Measurements from ENCODE around the gene APEX1.
A peak's percentile ranks its signal among the peaks of the same experiment; 100 is the strongest.
"Not testable (repeated sequence)": the region's sequence is repeated elsewhere in the genome, so short reads cannot be mapped to it uniquely, and the experiment has no call there.

APEX1 gene

GRCh38 chr14:20436363-20436755 is 18.7 kb upstream of the APEX1 start:
- no peak for DNase-seq

DNA sequence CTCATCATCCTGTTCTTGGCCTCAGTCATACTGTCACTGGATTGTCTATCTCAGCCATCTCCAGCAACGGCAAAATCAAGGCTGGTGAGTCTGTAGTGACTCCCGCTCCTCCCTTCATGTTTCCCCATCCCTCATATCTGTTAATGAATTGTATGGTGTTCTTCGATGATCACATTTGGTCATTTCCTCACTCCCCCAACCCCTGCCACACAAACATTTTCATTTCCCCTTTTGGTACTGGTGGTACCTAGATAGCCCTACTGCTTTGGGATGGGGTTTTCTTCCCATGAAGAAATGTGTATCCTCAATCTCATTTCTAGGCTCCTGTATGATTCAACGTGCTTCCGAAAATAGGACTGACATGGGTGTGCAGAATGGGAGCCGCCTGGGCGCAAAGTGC is 16.4 kb upstream of the APEX1 start:
- DNase-seq = no peak

GRCh38 chr14:20440465-20440864 is 14.6 kb upstream of the APEX1 start:
- no peak for DNase-seq

DNA sequence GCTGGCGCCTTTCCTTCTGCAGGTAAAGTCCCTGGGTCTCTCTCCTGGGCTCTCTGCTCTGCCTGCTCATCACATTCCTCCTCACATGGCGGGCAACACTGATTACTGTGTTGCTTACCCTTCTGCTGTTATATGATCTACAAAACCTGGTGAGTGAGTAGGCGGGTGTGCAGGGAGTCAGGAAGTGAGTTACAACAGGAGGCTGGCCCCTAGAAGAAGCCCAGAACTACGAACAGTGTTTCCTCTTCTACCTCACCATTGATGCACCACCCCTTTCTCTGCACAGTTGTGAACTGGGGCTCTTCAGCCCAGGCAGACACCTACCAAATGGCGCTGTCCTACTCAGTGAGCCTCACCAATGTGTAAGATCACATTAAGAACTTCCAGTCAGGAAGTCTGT is 14.1 kb upstream of the APEX1 start:
- DNase-seq = peak; percentile 26

- no peak for DNase-seq
These were observed 13.6 kb upstream of the APEX1 start for GRCh38 chr14:20441461-20441860.

DNA sequence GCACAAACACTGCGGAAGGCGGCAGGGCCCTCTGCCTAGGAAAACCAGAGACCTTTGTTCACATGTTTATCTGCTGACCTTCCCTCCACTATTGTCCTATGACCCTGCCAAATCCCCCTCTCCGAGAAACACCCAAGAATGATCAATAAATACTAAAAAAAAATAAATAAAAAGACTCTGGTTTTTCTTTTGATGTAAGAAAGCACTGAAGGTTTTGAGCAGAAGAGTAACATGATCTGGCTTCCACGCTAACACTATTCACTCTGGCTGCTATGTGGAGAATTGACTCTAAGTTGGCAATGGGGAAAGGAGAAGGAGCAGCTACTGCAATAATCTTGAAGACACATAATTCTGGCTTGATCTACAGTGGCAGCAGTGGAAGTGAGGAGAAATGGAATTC is 11.4 kb upstream of the APEX1 start:
- DNase-seq = not testable (repeated sequence)

DNA sequence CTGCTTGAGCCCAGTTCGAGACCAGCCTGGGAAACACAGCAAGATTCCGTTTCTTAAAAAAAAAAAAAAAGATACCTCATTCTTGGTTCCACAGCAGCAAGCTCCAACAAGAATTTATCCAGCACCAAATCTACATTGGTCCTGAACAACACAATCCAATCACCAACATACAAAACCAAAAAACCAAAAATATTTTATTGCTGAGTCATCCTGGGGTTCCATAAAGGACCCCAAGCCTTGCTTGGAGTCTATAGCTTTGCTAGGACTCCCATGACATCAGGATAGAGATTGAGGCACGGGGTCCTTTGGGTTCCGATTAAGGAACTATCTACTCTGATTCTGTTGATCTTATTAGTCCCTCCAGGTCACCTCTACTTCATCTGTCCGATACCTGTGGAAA is 8.1 kb upstream of the APEX1 start:
- no peak for DNase-seq

DNA sequence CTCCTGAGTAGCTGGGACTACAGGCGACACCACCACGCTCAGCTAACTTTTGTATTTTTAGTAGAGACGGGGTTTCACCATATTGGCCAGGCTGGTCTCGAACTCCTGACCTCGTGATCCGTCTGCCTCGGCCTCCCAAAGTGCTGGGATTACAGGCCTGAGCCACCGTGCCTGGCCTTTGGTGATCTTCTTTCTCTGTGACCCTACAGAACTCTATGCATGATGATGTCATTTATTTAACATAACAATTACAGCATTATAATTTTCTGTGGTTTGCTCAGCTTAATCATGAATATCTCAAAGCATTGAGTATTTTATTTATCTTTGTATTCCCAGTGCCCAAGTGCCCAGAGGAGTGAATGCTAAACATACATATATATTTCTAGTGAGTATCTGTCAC is 2.2 kb upstream of the APEX1 start:
- not testable (repeated sequence) for DNase-seq

- DNase-seq = peak; percentile 23
These were observed 602 bp downstream of the APEX1 start for GRCh38 chr14:20455355-20456300.

GRCh38 chr14:20456971-20457370 is 1.9 kb downstream of the APEX1 start:
- no peak for DNase-seq

- no peak for DNase-seq
These were observed 3.2 kb downstream of the APEX1 start for GRCh38 chr14:20458031-20458789.

DNA sequence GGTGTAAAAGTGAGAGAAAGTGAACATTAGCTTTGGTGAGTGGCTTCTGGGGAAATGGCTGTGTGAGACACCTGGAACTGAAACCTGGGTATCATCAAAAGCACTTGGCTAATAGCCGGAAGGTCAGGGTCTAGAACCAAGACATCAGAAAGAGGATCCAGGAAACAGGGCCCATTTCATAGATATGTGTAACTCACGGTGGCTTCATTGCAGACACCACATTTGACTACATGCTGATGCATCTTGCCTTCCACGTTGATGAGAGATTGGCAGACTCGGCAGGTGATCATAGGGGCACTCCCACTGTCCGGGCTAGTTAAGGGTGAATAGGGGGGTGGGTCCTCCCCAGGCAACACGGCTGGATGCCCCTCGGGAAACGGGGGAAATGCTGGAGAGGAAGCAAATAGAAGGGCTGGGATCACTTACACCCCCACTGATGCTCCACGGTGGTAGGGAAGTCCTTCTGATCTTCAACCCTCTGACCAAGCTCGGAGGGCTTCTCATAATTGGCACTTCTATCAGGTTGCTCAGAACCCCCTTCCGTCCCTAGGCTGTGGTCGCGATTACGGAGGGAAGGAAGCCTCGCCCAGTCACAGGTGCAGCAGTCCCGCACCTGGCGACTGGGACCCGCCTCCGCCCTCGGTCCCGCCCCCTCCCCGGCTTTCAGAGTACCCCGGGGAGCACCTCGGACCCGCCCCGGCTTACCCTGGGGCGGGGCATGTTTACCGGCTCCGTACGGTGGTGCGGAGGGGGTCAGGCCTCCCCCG is 5.6 kb downstream of the APEX1 start:
- peak; percentile 32 for DNase-seq

- DNase-seq = peak; percentile 99
These were observed 6.5 kb downstream of the APEX1 start, which contains the start of gene PIP4P1 for GRCh38 chr14:20461225-20462141. PIP4P1 (minus strand) TSS chr14:20461434; CDS start chr14:20461325, 109 bp downstream.

- no peak for DNase-seq
These were observed 13.8 kb downstream of the APEX1 start for GRCh38 chr14:20468764-20469241.

GRCh38 chr14:20469242-20469889 is 14.3 kb downstream of the APEX1 start, which contains the start of gene PNP:
PNP (plus strand) TSS chr14:20469406; CDS start chr14:20469525, 119 bp downstream.
- DNase-seq = peak; percentile 97

DNA sequence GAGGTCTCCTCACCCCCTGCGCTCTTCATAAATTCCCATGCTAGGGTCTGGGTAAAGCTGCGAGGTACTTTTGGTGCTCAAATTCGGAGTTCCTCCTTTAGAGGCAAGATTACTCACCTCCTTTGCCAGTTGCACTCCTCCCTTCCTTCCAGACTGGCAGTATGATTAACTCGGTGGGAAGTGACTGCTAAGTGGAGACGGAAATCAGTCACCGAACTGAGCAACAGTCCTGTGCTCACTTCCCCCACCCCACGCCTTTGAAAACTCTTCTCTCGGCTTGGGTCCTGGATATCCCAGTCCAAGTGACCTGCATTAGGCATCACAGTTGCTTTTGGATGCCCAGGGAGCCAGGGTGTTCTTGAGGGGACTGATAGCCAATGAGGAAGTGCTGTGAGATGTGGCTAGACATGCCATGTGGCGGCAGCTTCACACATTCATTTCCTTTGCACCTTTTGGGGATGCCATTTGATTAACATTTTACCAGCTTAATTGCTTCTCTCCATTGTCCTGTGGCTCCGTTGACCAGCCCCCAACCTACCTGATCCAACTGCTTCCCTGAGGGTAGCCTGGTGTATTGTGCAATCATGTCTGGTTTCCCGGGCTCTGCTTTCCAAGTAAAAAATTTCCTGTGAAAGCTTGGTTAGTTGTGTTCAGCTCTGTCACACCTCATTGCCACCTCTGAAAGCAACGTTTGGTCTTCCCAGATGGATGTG is 15.0 kb downstream of the APEX1 start:
- DNase-seq = peak; percentile 88

DNA sequence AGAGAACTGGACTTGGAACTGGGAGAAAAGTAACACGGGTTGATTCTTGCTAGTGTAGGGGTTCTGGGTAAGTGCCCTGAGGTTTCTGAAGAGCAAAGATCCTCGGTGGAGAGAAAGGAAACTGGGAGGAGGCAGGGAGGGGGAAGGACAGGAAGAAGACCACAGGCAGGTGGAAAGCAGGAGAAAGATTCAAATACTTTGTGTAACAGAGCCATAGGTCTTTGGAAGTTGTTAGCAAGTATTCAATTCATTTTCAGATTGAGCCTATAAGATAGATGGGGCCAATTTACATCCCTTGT is 15.5 kb downstream of the APEX1 start:
- DNase-seq = no peak

GRCh38 chr14:20472536-20473169 is 17.6 kb downstream of the APEX1 start:
- no peak for DNase-seq

DNA sequence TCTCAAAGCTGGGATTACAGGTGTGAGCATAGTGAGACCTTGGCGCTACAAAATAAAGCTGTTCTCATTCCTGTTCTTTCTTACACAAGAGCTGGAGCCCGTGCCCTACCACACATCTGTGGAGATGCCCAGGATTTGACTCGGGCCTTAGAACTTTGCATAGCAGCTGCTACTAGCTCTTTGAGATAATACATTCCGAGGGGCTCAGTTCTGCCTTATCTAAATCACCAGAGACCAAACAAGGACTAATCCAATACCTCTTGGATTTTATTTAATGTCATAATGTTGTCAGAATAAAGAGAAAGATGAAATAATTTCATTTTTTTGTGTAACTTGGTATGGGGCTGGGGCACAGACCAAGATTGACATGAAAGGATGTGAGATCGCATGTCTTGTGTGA is 21.8 kb downstream of the APEX1 start:
- no peak for DNase-seq

- DNase-seq = peak; percentile 44
These were observed 22.3 kb downstream of the APEX1 start for GRCh38 chr14:20477211-20477876.
